Hepatocyte (in vitro differentiated cells): ENCODE measurements around the gene PDE1C. TPM values are rescaled to one million over a fixed set of nuclear protein-coding genes. Genes with fewer than 3 reads are reported as not detected.

Experiments
- DNase-seq: peaks from one replicate; pipeline ENCODE4 v3.0.0-alpha.2; 2016; ENCODE audit warnings: low spot score
- H2AFZ ChIP-seq: fragments of 200-600 bp; sonication (generic); 2 replicates; pipeline ENCODE4 v1.6.0; 2016; ENCODE audit warnings: antibody characterized with exemption, mild to moderate bottlenecking
- H3K27ac ChIP-seq: fragments of 200-600 bp; sonication (generic); 2 replicates; pipeline ENCODE4 v1.5.1; 2016; ENCODE audit warnings: mild to moderate bottlenecking
- H3K27me3 ChIP-seq: fragments of 200-600 bp; sonication (generic); 2 replicates; pipeline ENCODE4 v1.6.1; 2016
- H3K36me3 ChIP-seq: fragments of 200-600 bp; sonication (generic); replicated peaks from 2 replicates; pipeline ENCODE4 v1.5.1; 2016; ENCODE audit warnings: low read depth; ENCODE audit not compliant: insufficient read depth
- H3K4me1 ChIP-seq: fragments of 200-600 bp; sonication (generic); 2 replicates; pipeline ENCODE4 v1.5.1; 2016; ENCODE audit warnings: mild to moderate bottlenecking, moderate library complexity; ENCODE audit not compliant: insufficient read depth
- H3K4me2 ChIP-seq: fragments of 200-600 bp; sonication (generic); 2 replicates; pipeline ENCODE4 v1.6.0; 2016
- H3K4me3 ChIP-seq: fragments of 200-600 bp; sonication (generic); 2 replicates; pipeline ENCODE4 v1.5.1; 2016; ENCODE audit warnings: mild to moderate bottlenecking
- H3K79me2 ChIP-seq: fragments of 200-600 bp; sonication (generic); 2 replicates; pipeline ENCODE4 v1.6.0; 2017; ENCODE audit warnings: mild to moderate bottlenecking
- H3K9me2 ChIP-seq: fragments of 200-600 bp; sonication (generic); replicated peaks from 2 replicates; pipeline ENCODE4 v1.6.0; 2017; ENCODE audit warnings: mild to moderate bottlenecking; ENCODE audit not compliant: insufficient read depth
- H3K9me3 ChIP-seq: fragments of 200-600 bp; sonication (generic); 2 replicates; pipeline ENCODE4 v1.5.1; 2016; ENCODE audit warnings: low read depth, mild to moderate bottlenecking
- H4K20me1 ChIP-seq: fragments of 200-600 bp; sonication (generic); 2 replicates; pipeline ENCODE4 v1.6.0; 2016; ENCODE audit warnings: mild to moderate bottlenecking; ENCODE audit not compliant: insufficient read depth, poor library complexity, severe bottlenecking
- EZH2 ChIP-seq: fragments of 200-600 bp; sonication (generic); IDR thresholded peaks from 2 replicates; pipeline ENCODE4 v1.6.1; 2016; ENCODE audit warnings: antibody characterized with exemption, mild to moderate bottlenecking, borderline replicate concordance
- EZH2phosphoT487 ChIP-seq: fragments of 200-600 bp; sonication (generic); IDR thresholded peaks from one replicate; pipeline ENCODE4 v1.6.1; 2018; ENCODE audit warnings: antibody characterized with exemption, mild to moderate bottlenecking, low read depth, moderate library complexity; ENCODE audit not compliant: unreplicated experiment, severe bottlenecking
- WGBS: methylation state at CpG from one replicate; pipeline ENCODE4 v1.1.6; 2016; ENCODE audit warnings: low lambda C conversion rate; ENCODE audit errors: missing lambda C conversion rate; 5-methylcytosine and 5-hydroxymethylcytosine counted together
- polyA plus RNA-seq: library from polyadenylated mRNA; unstranded; fragments of >200 nt; fragmentation: Nextera tagmentation; extraction: Ambion mirVana; gene quantifications from 2 replicates; pipeline ENCODE4 v1.2.1, GENCODE V29; 2016
- total RNA-seq: library from RNA; depleted of rRNA; stranded (reverse); fragments of >200 nt; gene quantifications from 2 replicates; pipeline ENCODE4 v1.2.3, GENCODE V29; 2014
- TF ChIP-seq, protein P1 (sequence below): fragments of 200-600 bp; sonication (generic); IDR thresholded peaks from 2 replicates; pipeline ENCODE4 v1.5.1; 2016; ENCODE audit warnings: antibody characterized with exemption, mild to moderate bottlenecking; ENCODE audit not compliant: poor library complexity

PDE1C gene
- total and polyA plus RNA-seq, 2 experiments from 2014 or later, result 1.8 to 5.0 TPM

DNA sequence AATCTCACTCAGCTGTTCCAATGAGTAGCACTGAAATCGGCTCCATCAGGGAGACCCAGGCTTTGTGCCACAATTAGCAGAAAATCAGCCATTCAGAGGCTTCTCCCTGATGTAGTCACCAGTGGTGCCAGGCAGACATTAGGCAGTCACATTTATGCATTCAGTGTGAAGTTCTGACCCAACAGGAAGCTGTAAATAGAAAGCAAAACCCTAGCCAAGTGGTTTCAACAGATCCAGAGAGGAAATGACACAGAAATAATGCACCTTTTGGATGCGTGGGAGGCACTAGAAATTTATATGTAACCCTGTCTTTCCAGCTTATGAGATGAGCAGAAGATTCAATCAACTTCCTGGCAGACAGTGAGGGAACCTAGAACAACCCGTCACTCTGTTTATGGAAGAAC, 186.4 kb downstream of the PDE1C start:
- Histone ChIP-seq H3K27ac (no peak overlapping the region), H4K20me1 (no peaks in the 10 kb centered on the region), H3K36me3 (no peaks in the 10 kb centered on the region), H3K4me3 (no peak overlapping the region), H3K9me2 (no peaks in the 10 kb centered on the region), H3K9me3 (no peaks in the 10 kb centered on the region), H3K79me2 (no peaks in the 10 kb centered on the region), H2AFZ (no peak overlapping the region), H3K27me3 (no peaks in the 10 kb centered on the region), H3K4me1 (no peaks in the 10 kb centered on the region), H3K4me2 (no peak overlapping the region)
- 70% methylated on average over 3 of the region's 3 CpGs for WGBS
- TF ChIP-seq EZH2phosphoT487, result no peak
- TF ChIP-seq, protein P1, sequence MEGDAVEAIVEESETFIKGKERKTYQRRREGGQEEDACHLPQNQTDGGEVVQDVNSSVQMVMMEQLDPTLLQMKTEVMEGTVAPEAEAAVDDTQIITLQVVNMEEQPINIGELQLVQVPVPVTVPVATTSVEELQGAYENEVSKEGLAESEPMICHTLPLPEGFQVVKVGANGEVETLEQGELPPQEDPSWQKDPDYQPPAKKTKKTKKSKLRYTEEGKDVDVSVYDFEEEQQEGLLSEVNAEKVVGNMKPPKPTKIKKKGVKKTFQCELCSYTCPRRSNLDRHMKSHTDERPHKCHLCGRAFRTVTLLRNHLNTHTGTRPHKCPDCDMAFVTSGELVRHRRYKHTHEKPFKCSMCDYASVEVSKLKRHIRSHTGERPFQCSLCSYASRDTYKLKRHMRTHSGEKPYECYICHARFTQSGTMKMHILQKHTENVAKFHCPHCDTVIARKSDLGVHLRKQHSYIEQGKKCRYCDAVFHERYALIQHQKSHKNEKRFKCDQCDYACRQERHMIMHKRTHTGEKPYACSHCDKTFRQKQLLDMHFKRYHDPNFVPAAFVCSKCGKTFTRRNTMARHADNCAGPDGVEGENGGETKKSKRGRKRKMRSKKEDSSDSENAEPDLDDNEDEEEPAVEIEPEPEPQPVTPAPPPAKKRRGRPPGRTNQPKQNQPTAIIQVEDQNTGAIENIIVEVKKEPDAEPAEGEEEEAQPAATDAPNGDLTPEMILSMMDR, result no peak
- no peak for TF ChIP-seq EZH2
- DNase-seq, result no peak

DNA sequence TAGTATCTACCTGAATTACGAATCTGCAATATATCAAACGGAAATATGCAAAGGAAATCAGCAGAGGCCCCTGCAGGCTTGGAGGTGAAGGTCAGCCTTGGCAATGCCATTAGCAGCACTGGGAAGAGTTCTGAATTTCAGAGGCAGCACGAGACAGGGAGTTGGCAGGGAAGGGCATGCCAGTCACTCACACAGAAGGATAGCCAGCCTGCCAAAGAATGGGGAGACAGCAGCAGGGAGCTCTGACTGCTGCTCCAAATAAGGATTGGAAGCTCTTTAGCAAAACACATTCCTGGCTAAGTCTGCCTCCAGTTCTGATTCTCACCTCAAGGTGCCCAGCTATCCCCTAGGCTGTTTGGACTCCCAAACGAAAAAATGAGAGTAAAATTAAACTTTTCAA, 188.0 kb downstream of the PDE1C start:
- Histone ChIP-seq H3K27me3 (no peaks in the 10 kb centered on the region), H2AFZ (no peak overlapping the region), H3K4me2 (no peak overlapping the region), H4K20me1 (no peaks in the 10 kb centered on the region), H3K9me3 (no peaks in the 10 kb centered on the region), H3K79me2 (no peaks in the 10 kb centered on the region), H3K27ac (no peak overlapping the region), H3K36me3 (no peaks in the 10 kb centered on the region), H3K4me3 (no peak overlapping the region), H3K4me1 (no peaks in the 10 kb centered on the region), H3K9me2 (no peaks in the 10 kb centered on the region)
- TF ChIP-seq EZH2phosphoT487 (no peak), EZH2 (no peak)
- TF ChIP-seq, protein P1, result no peak
- DNase-seq, result no peak
- WGBS, result 67% methylated on average over 4 of the region's 4 CpGs

DNA sequence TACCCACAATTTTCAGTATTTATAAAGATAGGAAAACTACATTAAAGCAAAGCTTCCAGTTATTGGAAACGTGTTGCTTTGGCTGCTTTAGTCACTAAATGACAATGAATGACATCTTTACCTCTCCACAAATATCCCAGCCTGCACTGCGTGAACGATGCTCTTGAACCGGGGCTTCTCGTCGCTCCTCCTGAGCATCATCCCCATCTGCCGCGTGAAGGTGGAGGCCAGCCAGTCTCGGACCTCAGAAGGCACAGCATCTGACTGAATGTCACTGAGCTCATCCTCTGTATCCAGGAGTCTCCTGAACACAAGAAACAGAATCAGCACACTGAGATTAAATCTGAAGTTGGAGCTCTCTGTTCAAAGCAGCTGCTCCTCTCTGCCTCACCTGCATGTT, 191.3 kb downstream of the PDE1C start:
- 82% methylated on average over 9 of the region's 9 CpGs for WGBS
- Histone ChIP-seq H4K20me1 (no peaks in the 10 kb centered on the region), H3K36me3 (no peaks in the 10 kb centered on the region), H3K79me2 (no peaks in the 10 kb centered on the region), H3K27me3 (no peaks in the 10 kb centered on the region), H3K4me2 (no peak overlapping the region), H3K9me3 (no peaks in the 10 kb centered on the region), H3K4me3 (no peak overlapping the region), H2AFZ (no peak overlapping the region), H3K4me1 (no peaks in the 10 kb centered on the region), H3K9me2 (no peaks in the 10 kb centered on the region), H3K27ac (no peak overlapping the region)
- DNase-seq, result no peak
- no peak for TF ChIP-seq EZH2phosphoT487
- TF ChIP-seq, protein P1, result no peak
- TF ChIP-seq EZH2, result no peak

DNA sequence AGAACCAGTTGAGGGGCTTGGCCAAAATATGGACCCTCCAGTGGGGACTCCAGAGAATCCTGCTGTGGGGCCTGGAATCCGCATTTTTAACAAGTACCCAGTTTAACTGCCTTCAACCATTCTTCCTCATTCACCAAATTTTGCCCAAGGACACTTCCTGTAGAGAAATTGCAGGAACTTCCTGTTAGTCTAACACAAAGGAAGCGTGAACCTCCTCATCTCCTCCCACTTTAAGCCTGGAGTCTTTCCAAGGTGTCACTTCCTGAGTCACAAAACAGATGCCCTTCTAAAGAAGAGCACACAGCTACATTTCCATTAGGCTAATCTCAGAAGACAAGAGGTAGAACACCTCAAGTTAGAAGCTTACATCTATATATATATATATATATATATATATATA, 194.8 kb downstream of the PDE1C start:
- Histone ChIP-seq H3K9me2 (no peaks in the 10 kb centered on the region), H3K9me3 (no peaks in the 10 kb centered on the region), H3K79me2 (no peaks in the 10 kb centered on the region), H3K4me1 (no peaks in the 10 kb centered on the region), H3K36me3 (no peaks in the 10 kb centered on the region), H3K4me2 (no peak overlapping the region), H4K20me1 (no peaks in the 10 kb centered on the region), H3K4me3 (no peak overlapping the region), H3K27ac (no peak overlapping the region), H3K27me3 (no peaks in the 10 kb centered on the region), H2AFZ (no peak overlapping the region)
- DNase-seq, result no peak
- WGBS, result 79% methylated on average over 2 of the region's 2 CpGs
- TF ChIP-seq EZH2, result no peak
- TF ChIP-seq EZH2phosphoT487, result no peak
- TF ChIP-seq, protein P1, result no peak
